DND-41 (cell line): ENCODE results near the gene OR7G1.
"Not testable (repeated sequence)": the region's sequence is repeated elsewhere in the genome, so short reads cannot be mapped to it uniquely, and the experiment has no call there.

Experiments used
- ATAC-seq: fragments of 200-7000 bp; cut with Tn5 transposase; 3 replicates; pipeline ENCODE4 v1.9.1; 2021; ENCODE audit warnings: low read depth; ENCODE audit not compliant: insufficient read depth
- DNase-seq: peaks from one replicate; pipeline ENCODE4 v3.0.0-alpha.2; 2020
- H2AFZ ChIP-seq: 2 replicates; pipeline ENCODE4 v1.6.0; 2012; ENCODE audit warnings: low read depth, low read length
- H3K27ac ChIP-seq: 2 replicates; pipeline ENCODE4 v1.5.1; 2012; ENCODE audit warnings: low read length, inconsistent platforms
- H3K27me3 ChIP-seq: fragments of 200-600 bp; sonication (generic); 2 replicates; pipeline ENCODE4 v1.6.0; 2012; ENCODE audit warnings: low read length, mild to moderate bottlenecking, inconsistent platforms; ENCODE audit not compliant: insufficient read depth, poor library complexity
- H3K36me3 ChIP-seq: 2 replicates; pipeline ENCODE4 v1.5.1; 2012; ENCODE audit warnings: low read length, inconsistent platforms; ENCODE audit not compliant: insufficient read depth
- H3K4me1 ChIP-seq: 2 replicates; pipeline ENCODE4 v1.5.1; 2012; ENCODE audit warnings: mild to moderate bottlenecking, low read length; ENCODE audit not compliant: insufficient read depth
- H3K4me2 ChIP-seq: 2 replicates; pipeline ENCODE4 v1.6.0; 2012; ENCODE audit warnings: mild to moderate bottlenecking, moderate library complexity, low read length, inconsistent platforms; ENCODE audit not compliant: insufficient read depth
- H3K4me3 ChIP-seq, 2 experiments: fragments of 200-600 bp in 1 of 2; shearing (Covaris generic) in 1 of 2; 2 replicates each; pipeline ENCODE4 v1.5.1; 2012 to 2016; ENCODE audit warnings: inconsistent platforms in 2 of 2, low read length in 2 of 2, mild to moderate bottlenecking in 2 of 2, low read depth in 1 of 2, moderate library complexity in 1 of 2
- H3K79me2 ChIP-seq: 2 replicates; pipeline ENCODE4 v1.6.0; 2012; ENCODE audit warnings: low read length, inconsistent platforms; ENCODE audit not compliant: insufficient read depth
- H3K9ac ChIP-seq: 2 replicates; pipeline ENCODE4 v1.6.0; 2012; ENCODE audit warnings: low read depth, mild to moderate bottlenecking, inconsistent platforms, low read length, moderate library complexity
- H3K9me3 ChIP-seq: 2 replicates; pipeline ENCODE4 v1.5.1; 2012; ENCODE audit warnings: low read length, moderate library complexity, mild to moderate bottlenecking, inconsistent platforms; ENCODE audit not compliant: insufficient read depth, severe bottlenecking
- H4K20me1 ChIP-seq: 2 replicates; pipeline ENCODE4 v1.6.0; 2012; ENCODE audit warnings: low read length; ENCODE audit not compliant: insufficient read depth
- CTCF ChIP-seq: IDR thresholded peaks from 2 replicates; pipeline ENCODE4 v1.5.1; 2012; ENCODE audit warnings: borderline replicate concordance, low read length, moderate library complexity, mild to moderate bottlenecking; ENCODE audit not compliant: poor library complexity, severe bottlenecking; ENCODE audit errors: extremely low read depth
- EZH2 ChIP-seq: IDR thresholded peaks from 3 replicates; pipeline ENCODE4 v1.6.1; 2012; ENCODE audit warnings: borderline replicate concordance, low read depth, mild to moderate bottlenecking, moderate library complexity, low read length, inconsistent platforms; ENCODE audit not compliant: severe bottlenecking

Gene OR7G1

GRCh38 chr19:9073806-9074205 lies 41.8 kb downstream of the OR7G1 start:
- Histone ChIP-seq H3K27me3 (no peaks in the 10 kb centered on the region), H3K9me3 (no peaks in the 10 kb centered on the region), H3K79me2 (no peaks in the 10 kb centered on the region), H3K36me3 (no peaks in the 10 kb centered on the region), H3K4me3 (no peak overlapping the region), H3K4me2 (no peak overlapping the region), H2AFZ (no peak overlapping the region), H3K9ac (no peak overlapping the region), H3K27ac (no peak overlapping the region), H4K20me1 (no peaks in the 10 kb centered on the region), H3K4me1 (no peaks in the 10 kb centered on the region)
- TF ChIP-seq CTCF (no peak), EZH2 (no peak)
- ATAC-seq (no peak), DNase-seq (no peak)

- not testable (repeated sequence) for H3K27ac ChIP-seq, H3K79me2 ChIP-seq, H3K27me3 ChIP-seq, H3K9ac ChIP-seq, H2AFZ ChIP-seq, DNase-seq, H4K20me1 ChIP-seq, H3K4me2 ChIP-seq, H3K4me3 ChIP-seq, H3K36me3 ChIP-seq, H3K9me3 ChIP-seq, ATAC-seq, H3K4me1 ChIP-seq
Observed at GRCh38 chr19:9071720-9072119, 43.8 kb downstream of the OR7G1 start.

GRCh38 chr19:9070066-9070465 lies 45.5 kb downstream of the OR7G1 start:
- Histone ChIP-seq H3K27me3 (no peaks in the 10 kb centered on the region), H3K27ac (no peak overlapping the region), H3K9me3 (no peaks in the 10 kb centered on the region), H3K4me2 (no peak overlapping the region), H3K36me3 (no peaks in the 10 kb centered on the region), H3K79me2 (no peaks in the 10 kb centered on the region), H4K20me1 (no peaks in the 10 kb centered on the region), H3K4me1 (no peaks in the 10 kb centered on the region), H2AFZ (no peak overlapping the region), H3K4me3 (no peak overlapping the region), H3K9ac (no peak overlapping the region)
- no peak for ATAC-seq
- DNase-seq: no peak
- TF ChIP-seq EZH2 (no peak), CTCF (no peak)

GRCh38 chr19:9065457-9066014 lies 50.0 kb downstream of the OR7G1 start:
- Histone ChIP-seq H3K27ac (no peak overlapping the region), H3K4me2 (no peak overlapping the region), H3K4me3 (no peak overlapping the region), H4K20me1 (no peaks in the 10 kb centered on the region), H3K36me3 (no peaks in the 10 kb centered on the region), H3K27me3 (no peaks in the 10 kb centered on the region), H3K9me3 (no peaks in the 10 kb centered on the region), H3K79me2 (no peaks in the 10 kb centered on the region), H2AFZ (no peak overlapping the region), H3K9ac (no peak overlapping the region), H3K4me1 (no peaks in the 10 kb centered on the region)
- TF ChIP-seq EZH2 (no peak), CTCF (no peak)
- ATAC-seq (no peak), DNase-seq (no peak)
